CD4-positive, alpha-beta memory T cell (primary cell): ENCODE data around the gene SLC35G2. TPM values are rescaled to one million over a fixed set of nuclear protein-coding genes. Genes with fewer than 3 reads are reported as not detected.

Experiments used
- CTCF ChIA-PET: fragments of 350-600 bp; sonication (Branson Sonifier 250); formaldehyde crosslinking; loops from one replicate; lab custom pipeline; 2021; ENCODE audit warnings: inconsistent platforms; ENCODE audit not compliant: partially characterized antibody; lab: Charles Lee
- POLR2A ChIA-PET: fragments of 350-600 bp; sonication (Branson Sonifier 250); formaldehyde crosslinking; loops from one replicate; lab custom pipeline; 2021; ENCODE audit not compliant: partially characterized antibody; lab: Charles Lee
- DNase-seq, 5 donors: peaks; one replicate each; pipeline versions ENCODE4 v3.0.0 to v3.0.0-alpha.2; 2020 to 2022; ENCODE audit warnings: mixed read lengths in 1 of 5
- H3K27ac ChIP-seq: one replicate; pipeline ENCODE4 v1.7.0; 2013; ENCODE audit warnings: low read depth, low read length
- H3K27me3 ChIP-seq: 2 replicates; pipeline ENCODE4 v1.7.0; 2013; ENCODE audit warnings: mild to moderate bottlenecking, low read length, moderate library complexity; ENCODE audit not compliant: insufficient read depth
- H3K36me3 ChIP-seq: 2 replicates; pipeline ENCODE4 v1.7.0; 2013; ENCODE audit warnings: mild to moderate bottlenecking, low read length, moderate library complexity; ENCODE audit not compliant: insufficient read depth
- H3K4me1 ChIP-seq: 2 replicates; pipeline ENCODE4 v1.7.0; 2013; ENCODE audit warnings: mild to moderate bottlenecking, low read length, moderate library complexity; ENCODE audit not compliant: insufficient read depth
- H3K4me3 ChIP-seq, 2 donors: one replicate each; pipeline ENCODE4 v1.7.0; 2013; ENCODE audit warnings: low read length in 2 of 2, mild to moderate bottlenecking in 1 of 2
- H3K9me3 ChIP-seq, 2 donors: one replicate each; pipeline ENCODE4 v1.7.0; 2013; ENCODE audit warnings: low read length in 2 of 2, control low read depth in 1 of 2; ENCODE audit not compliant: control insufficient read depth in 1 of 2
- H3K27ac Mint-ChIP-seq, 7 donors: one replicate each; pipeline ENCODE4 v1.8.0; 2020 to 2021; ENCODE audit warnings: mixed read lengths in 7 of 7, mild to moderate bottlenecking in 6 of 7, inconsistent platforms in 3 of 7, moderate library complexity in 3 of 7
- H3K27me3 Mint-ChIP-seq, 2 donors: one replicate each; pipeline ENCODE4 v1.8.0; 2020 to 2021; ENCODE audit warnings: mixed read lengths in 2 of 2
- H3K36me3 Mint-ChIP-seq, 2 donors: one replicate each; pipeline ENCODE4 v1.8.0; 2020 to 2021; ENCODE audit warnings: mixed read lengths in 2 of 2, inconsistent platforms in 1 of 2, mild to moderate bottlenecking in 1 of 2
- H3K4me1 Mint-ChIP-seq, 4 donors: one replicate each; pipeline ENCODE4 v1.8.0; 2020 to 2021; ENCODE audit warnings: mixed read lengths in 4 of 4, mild to moderate bottlenecking in 1 of 4
- H3K4me3 Mint-ChIP-seq, 8 donors: one replicate each; pipeline ENCODE4 v1.8.0; 2020 to 2021; ENCODE audit warnings: mixed read lengths in 8 of 8, mild to moderate bottlenecking in 7 of 8, moderate library complexity in 6 of 8, inconsistent platforms in 3 of 8
- H3K9me3 Mint-ChIP-seq, 8 donors: one replicate each; pipeline ENCODE4 v1.8.0; 2020 to 2021; ENCODE audit warnings: mixed read lengths in 8 of 8, mild to moderate bottlenecking in 5 of 8, inconsistent platforms in 3 of 8, moderate library complexity in 1 of 8
- intact Hi-C: fragments of 100-400 bp; cut with micrococcal nuclease; formaldehyde crosslinking; loops from one replicate; pipeline ENCODE4 v1.15.1; 2023
- polyA plus RNA-seq, 2 donors: library from polyadenylated mRNA; unstranded; fragments of 300-500 nt; fragmentation: Illumina TruSeq; gene quantifications; one replicate each; pipeline ENCODE4 v1.2.3, GENCODE V29; 2021
- total RNA-seq, 2 experiments: library from RNA; stranded (reverse); gene quantifications; one replicate each; pipeline ENCODE4 v1.2.3, GENCODE V29; 2021

The SLC35G2 gene
- total and polyA plus RNA-seq, 4 experiments from 2014 or later, result 0.17 to 0.42 (median 0.32) TPM

- ChIA-PET POLR2A (interaction anchor here (1.2 kb wide), 1 partner anchor 22 kb away, joined by 4 read pairs; the partner anchor contains the start of gene NCK1), CTCF (interaction anchor here (1.2 kb wide), 1 partner anchor 88 kb away, joined by 3 read pairs; the partner anchor contains the start of gene STAG1)
- Mint-ChIP-seq H3K36me3 (peaks cover 17 to 34% of the 10 kb centered on the region in 2 donors), H3K27ac (peak overlapping the region in 1 of 7 donors; percentile 90), H3K4me3 (no peak overlapping the region), H3K27me3 (no peaks in the 10 kb centered on the region), H3K9me3 (no peaks in the 10 kb centered on the region), H3K4me1 (peaks cover 7 to 14% (median 9%) of the 10 kb centered on the region in 4 donors)
- intact Hi-C loops, result no loop called here
- no peak for DNase-seq
- Histone ChIP-seq H3K4me1 (no peaks in the 10 kb centered on the region), H3K9me3 (no peaks in the 10 kb centered on the region), H3K36me3 (no peaks in the 10 kb centered on the region), H3K4me3 (no peak overlapping the region), H3K27ac (no peak overlapping the region), H3K27me3 (no peaks in the 10 kb centered on the region)
Observed at GRCh38 chr3:136840252-136840651, 21.3 kb downstream of the SLC35G2 start.

GRCh38 chr3:136842294-136842693 lies 23.4 kb downstream of the SLC35G2 start:
- H3K27me3 Mint-ChIP-seq, result no peaks in the 10 kb centered on the region
- no peak for DNase-seq
- H3K36me3 ChIP-seq, result peaks cover 6% of the 10 kb centered on the region
- H3K27ac Mint-ChIP-seq, result peak overlapping the region in 1 of 7 donors; percentile 8
- POLR2A ChIA-PET, result no interaction called here
- H3K9me3 Mint-ChIP-seq, result no peaks in the 10 kb centered on the region
- H3K4me1 ChIP-seq, result no peaks in the 10 kb centered on the region
- H3K4me3 ChIP-seq, result no peak overlapping the region
- peaks cover 27 to 48% of the 10 kb centered on the region in 2 donors for H3K36me3 Mint-ChIP-seq
- H3K27me3 ChIP-seq, result no peaks in the 10 kb centered on the region
- CTCF ChIA-PET, result interaction anchor here (0.7 kb wide), 1 partner anchor 19 kb away, joined by 3 read pairs; no protein-coding TSS in a partner anchor
- intact Hi-C loops, result no loop called here
- H3K27ac ChIP-seq, result no peak overlapping the region
- peaks cover 8 to 14% (median 10%) of the 10 kb centered on the region in 4 donors for H3K4me1 Mint-ChIP-seq
- H3K4me3 Mint-ChIP-seq, result no peak overlapping the region
- H3K9me3 ChIP-seq, result no peaks in the 10 kb centered on the region

- H3K4me3 ChIP-seq, result no peak overlapping the region
- no peaks in the 10 kb centered on the region for H3K4me1 ChIP-seq
- H3K36me3 ChIP-seq, result peaks cover 6% of the 10 kb centered on the region
- no peak overlapping the region for H3K4me3 Mint-ChIP-seq
- peaks cover under 1 to 5% (median 4%) of the 10 kb centered on the region in 4 donors for H3K4me1 Mint-ChIP-seq
- no peaks in the 10 kb centered on the region for H3K27me3 Mint-ChIP-seq
- H3K9me3 Mint-ChIP-seq, result no peaks in the 10 kb centered on the region
- no peak overlapping the region for H3K27ac ChIP-seq
- no peak for DNase-seq
- POLR2A ChIA-PET, result no interaction called here
- H3K27ac Mint-ChIP-seq, result no peak overlapping the region
- CTCF ChIA-PET, result interaction anchor here (1.0 kb wide), 1 partner anchor 25 kb away, joined by 3 read pairs; no protein-coding TSS in a partner anchor
- H3K27me3 ChIP-seq, result no peaks in the 10 kb centered on the region
- H3K36me3 Mint-ChIP-seq, result peaks cover 29 to 41% of the 10 kb centered on the region in 2 donors
- H3K9me3 ChIP-seq, result no peaks in the 10 kb centered on the region
- intact Hi-C loops, result no loop called here
Observed at GRCh38 chr3:136844724-136845123, 25.8 kb downstream of the SLC35G2 start.

- Histone ChIP-seq H3K36me3 (no peaks in the 10 kb centered on the region), H3K9me3 (peaks cover 0 to 3% of the 10 kb centered on the region in 2 donors), H3K27ac (no peak overlapping the region), H3K27me3 (no peaks in the 10 kb centered on the region), H3K4me3 (no peak overlapping the region), H3K4me1 (no peaks in the 10 kb centered on the region)
- Mint-ChIP-seq H3K9me3 (peaks cover 0 to 7% (median 4%) of the 10 kb centered on the region in 8 donors), H3K4me1 (peaks cover 6 to 12% (median 9%) of the 10 kb centered on the region in 4 donors), H3K27me3 (no peaks in the 10 kb centered on the region), H3K36me3 (peaks cover 13 to 35% of the 10 kb centered on the region in 2 donors), H3K27ac (no peak overlapping the region), H3K4me3 (no peak overlapping the region)
- POLR2A ChIA-PET, result interaction anchor here (1.5 kb wide), 1 partner anchor 9 kb away, joined by 6 read pairs; the partner anchor contains the start of gene NCK1
- no peak for DNase-seq
- CTCF ChIA-PET, result interaction anchor here (1.2 to 1.4 kb wide), 2 partner anchors 10 to 144 kb away, joined by 5 read pairs; partner anchors contain the start of gene NCK1
- intact Hi-C loops, result no loop called here
Observed at GRCh38 chr3:136852180-136852579, 33.3 kb downstream of the SLC35G2 start.

GRCh38 chr3:136856665-136857064 lies 37.7 kb downstream of the SLC35G2 start:
- Histone ChIP-seq H3K36me3 (no peaks in the 10 kb centered on the region), H3K27ac (no peak overlapping the region), H3K9me3 (peaks cover 0 to 3% of the 10 kb centered on the region in 2 donors), H3K4me1 (peaks cover 18% of the 10 kb centered on the region), H3K4me3 (no peak overlapping the region), H3K27me3 (no peaks in the 10 kb centered on the region)
- POLR2A ChIA-PET, result no interaction called here
- peaks cover 22 to 41% (median 33%) of the 10 kb centered on the region in 4 donors for H3K4me1 Mint-ChIP-seq
- H3K4me3 Mint-ChIP-seq, result peak overlapping the region in 1 of 8 donors; percentile 8
- intact Hi-C loops, result no loop called here
- no peaks in the 10 kb centered on the region for H3K27me3 Mint-ChIP-seq
- H3K27ac Mint-ChIP-seq, result peak overlapping the region in 1 of 7 donors; percentile 64
- peaks cover 0 to 9% (median 5%) of the 10 kb centered on the region in 8 donors for H3K9me3 Mint-ChIP-seq
- no peak for DNase-seq
- H3K36me3 Mint-ChIP-seq, result peaks cover 15 to 35% of the 10 kb centered on the region in 2 donors
- CTCF ChIA-PET, result no interaction called here

- peaks cover 29 to 30% of the 10 kb centered on the region in 2 donors for H3K36me3 Mint-ChIP-seq
- DNase-seq, result no peak
Observed at GRCh38 chr3:136858381-136858780, 39.5 kb downstream of the SLC35G2 start.

GRCh38 chr3:136860541-136860940 lies 41.6 kb downstream of the SLC35G2 start:
- Mint-ChIP-seq H3K9me3 (peaks cover 0 to 9% (median 5%) of the 10 kb centered on the region in 8 donors), H3K27me3 (no peaks in the 10 kb centered on the region), H3K36me3 (peaks cover 21 to 33% of the 10 kb centered on the region in 2 donors), H3K4me1 (peaks cover 30 to 64% (median 47%) of the 10 kb centered on the region in 4 donors), H3K27ac (peak overlapping the region; percentile 98 to 99 (median 98)), H3K4me3 (peak overlapping the region; percentile 80 to 99 (median 96))
- ChIA-PET CTCF (interaction anchor here (1.1 to 6.9 kb wide), 7 partner anchors 10 to 790 kb away, joined by 3 to 80 read pairs (median 7); partner anchors contain the start of gene STAG1), POLR2A (interaction anchor here (0.9 to 5.3 kb wide), 11 partner anchors 12 to 664 kb away, joined by 3 to 143 read pairs (median 8); partner anchors contain the start of genes MSL2 and STAG1)
- Histone ChIP-seq H3K4me3 (peak overlapping the region; percentile 20 to 74), H3K4me1 (peaks cover 32% of the 10 kb centered on the region), H3K9me3 (peaks cover 0 to 3% of the 10 kb centered on the region in 2 donors), H3K27ac (peak overlapping the region; percentile 91), H3K36me3 (no peaks in the 10 kb centered on the region), H3K27me3 (no peaks in the 10 kb centered on the region)
- DNase-seq, result peak in 1 of 5 donors; percentile 6
- intact Hi-C loops, result loop anchor here (5.0 kb wide), 2 partner anchors 38 to 77 kb away; no protein-coding TSS in a partner anchor

More at GRCh38 chr3:136858381-136858780, 39.5 kb downstream of the SLC35G2 start:
- no peaks in the 10 kb centered on the region for H3K27me3 Mint-ChIP-seq
- H3K27ac ChIP-seq, result no peak overlapping the region
- H3K9me3 ChIP-seq, result peaks cover 0 to 3% of the 10 kb centered on the region in 2 donors
- no peak overlapping the region for H3K4me3 ChIP-seq
- no peaks in the 10 kb centered on the region for H3K27me3 ChIP-seq
- H3K4me3 Mint-ChIP-seq, result no peak overlapping the region
- H3K4me1 ChIP-seq, result peaks cover 22% of the 10 kb centered on the region
- ChIA-PET CTCF (interaction anchor here (0.9 to 6.9 kb wide), 4 partner anchors 26 to 106 kb away, joined by 3 to 80 read pairs (median 4); partner anchors contain the start of gene STAG1), POLR2A (interaction anchor here (1.0 to 1.3 kb wide), 3 partner anchors 58 to 106 kb away, joined by 3 to 4 read pairs (median 3); partner anchors contain the start of gene STAG1)
- peaks cover 24 to 54% (median 39%) of the 10 kb centered on the region in 4 donors for H3K4me1 Mint-ChIP-seq
- H3K9me3 Mint-ChIP-seq, result peaks cover 0 to 9% (median 5%) of the 10 kb centered on the region in 8 donors
- intact Hi-C loops, result no loop called here
- H3K27ac Mint-ChIP-seq, result peak overlapping the region in 2 of 7 donors; percentile 6 to 24
- no peaks in the 10 kb centered on the region for H3K36me3 ChIP-seq
